ENCODE results near the gene DCUN1D4. TPM values are rescaled to one million over a fixed set of nuclear protein-coding genes. Genes with fewer than 3 reads are reported as not detected.

DCUN1D4 gene
- total RNA-seq, 1 donor from 2014 or later: 19.7 TPM

GRCh38 chr4:51855751-51856150, 12.8 kb downstream of the DCUN1D4 start:
- H3K27me3 ChIP-seq (ENCODE audit: control insufficient read depth, insufficient read depth, low read length): no peaks in the 10 kb centered on the region
- no peak for DNase-seq (ENCODE audit: low read depth)
- no peak for TF ChIP-seq CTCF (IDR thresholded peaks at IDR 0.05; ENCODE audit: insufficient read depth, low read length, poor library complexity, severe bottlenecking)
- no peaks in the 10 kb centered on the region for H3K36me3 ChIP-seq (ENCODE audit: control insufficient read depth, insufficient read depth, low read length)
- no peak overlapping the region for H3K4me3 ChIP-seq (ENCODE audit: low read depth, low read length)

DNA sequence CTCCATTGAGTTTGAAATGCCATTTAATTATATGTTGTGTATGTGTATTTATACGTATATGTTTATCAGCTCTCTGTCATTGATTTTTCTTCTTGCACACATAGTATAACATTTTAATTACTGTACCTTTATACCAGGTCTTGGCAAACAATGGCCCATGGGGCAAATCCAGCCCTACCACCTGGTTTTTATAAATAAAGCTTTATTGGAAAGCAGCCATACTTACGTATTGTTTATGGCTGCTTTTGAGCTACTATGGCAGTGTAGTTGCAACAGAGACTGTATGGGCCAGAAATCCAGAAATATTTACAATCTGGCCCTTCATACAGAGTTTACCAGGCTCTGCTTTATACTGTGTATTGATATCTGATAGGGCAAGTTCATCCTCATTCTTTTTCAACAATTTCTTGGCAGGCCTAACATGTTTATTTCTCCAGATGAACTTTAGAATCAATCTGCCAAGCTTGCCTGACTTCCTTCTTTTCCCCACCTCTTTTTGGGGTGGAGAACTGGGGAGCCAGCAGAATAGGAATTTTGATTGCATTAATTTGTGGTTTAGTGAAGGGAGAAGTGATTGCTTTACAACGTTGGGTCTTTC, 15.8 kb downstream of the DCUN1D4 start:
- Histone ChIP-seq H3K4me3 (ENCODE audit: low read depth, low read length) (no peak overlapping the region), H3K27me3 (ENCODE audit: control insufficient read depth, insufficient read depth, low read length) (no peaks in the 10 kb centered on the region), H3K36me3 (ENCODE audit: control insufficient read depth, insufficient read depth, low read length) (no peaks in the 10 kb centered on the region)
- TF ChIP-seq CTCF (IDR thresholded peaks at IDR 0.05; ENCODE audit: insufficient read depth, low read length, poor library complexity, severe bottlenecking): no peak
- no peak for DNase-seq (ENCODE audit: low read depth)

GRCh38 chr4:51859476-51860031, 16.6 kb downstream of the DCUN1D4 start:
- H3K36me3 ChIP-seq (ENCODE audit: control insufficient read depth, insufficient read depth, low read length): no peaks in the 10 kb centered on the region
- no peak for DNase-seq (ENCODE audit: low read depth)
- no peaks in the 10 kb centered on the region for H3K27me3 ChIP-seq (ENCODE audit: control insufficient read depth, insufficient read depth, low read length)
- H3K4me3 ChIP-seq (ENCODE audit: low read depth, low read length): no peak overlapping the region
- TF ChIP-seq CTCF (IDR thresholded peaks at IDR 0.05; ENCODE audit: insufficient read depth, low read length, poor library complexity, severe bottlenecking): no peak

DNA sequence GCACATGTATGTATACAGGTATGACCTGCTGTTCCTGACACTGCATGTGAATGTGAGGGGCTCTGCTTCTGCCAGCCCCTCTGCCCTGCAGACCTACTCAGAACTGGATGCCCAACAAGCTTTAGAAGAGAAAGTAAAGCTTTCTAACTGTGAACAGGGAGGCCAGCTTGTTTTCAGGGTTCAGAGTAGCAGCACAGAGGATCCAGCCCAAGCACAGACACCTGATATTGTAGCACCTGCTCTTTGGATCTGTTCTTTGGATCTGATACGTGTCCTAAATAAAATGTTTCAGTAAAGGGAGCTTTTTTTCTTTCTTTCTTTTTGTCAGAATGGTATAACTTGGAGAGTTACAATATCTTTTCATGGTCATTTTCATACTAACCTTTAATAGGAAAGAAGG, 19.2 kb downstream of the DCUN1D4 start:
- no peak for TF ChIP-seq CTCF (IDR thresholded peaks at IDR 0.05; ENCODE audit: insufficient read depth, low read length, poor library complexity, severe bottlenecking)
- DNase-seq (ENCODE audit: low read depth): no peak
- H3K36me3 ChIP-seq (ENCODE audit: control insufficient read depth, insufficient read depth, low read length): peaks cover 2% of the 10 kb centered on the region

DNA sequence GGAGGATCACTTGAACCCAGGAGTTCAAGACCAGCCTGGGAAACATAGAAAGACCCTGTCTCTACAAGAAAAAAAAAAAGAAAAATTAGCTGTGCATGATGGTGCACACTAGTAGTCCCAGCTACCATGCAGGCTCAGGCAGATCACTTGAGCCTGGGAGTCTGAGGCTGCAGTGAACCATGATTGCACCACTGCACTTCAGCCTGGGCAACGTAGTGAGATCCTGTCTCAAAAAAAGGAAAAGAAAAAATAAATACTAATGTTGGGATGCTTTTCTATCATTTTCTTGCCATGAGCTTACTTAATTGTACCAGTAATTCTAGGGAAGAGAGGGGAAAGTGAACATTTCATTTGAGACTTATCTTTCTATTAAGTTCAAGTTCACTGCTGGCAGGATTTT, 19.8 kb downstream of the DCUN1D4 start:
- Histone ChIP-seq H3K4me3 (ENCODE audit: low read depth, low read length) (no peak overlapping the region), H3K27me3 (ENCODE audit: control insufficient read depth, insufficient read depth, low read length) (no peaks in the 10 kb centered on the region), H3K36me3 (ENCODE audit: control insufficient read depth, insufficient read depth, low read length) (peaks cover 2% of the 10 kb centered on the region)
- no peak for DNase-seq (ENCODE audit: low read depth)
- TF ChIP-seq CTCF (IDR thresholded peaks at IDR 0.05; ENCODE audit: insufficient read depth, low read length, poor library complexity, severe bottlenecking): no peak

More for the DNA sequence above, 19.2 kb downstream of the DCUN1D4 start:
- no peaks in the 10 kb centered on the region for H3K27me3 ChIP-seq (ENCODE audit: control insufficient read depth, insufficient read depth, low read length)
- no peak overlapping the region for H3K4me3 ChIP-seq (ENCODE audit: low read depth, low read length)

DNA sequence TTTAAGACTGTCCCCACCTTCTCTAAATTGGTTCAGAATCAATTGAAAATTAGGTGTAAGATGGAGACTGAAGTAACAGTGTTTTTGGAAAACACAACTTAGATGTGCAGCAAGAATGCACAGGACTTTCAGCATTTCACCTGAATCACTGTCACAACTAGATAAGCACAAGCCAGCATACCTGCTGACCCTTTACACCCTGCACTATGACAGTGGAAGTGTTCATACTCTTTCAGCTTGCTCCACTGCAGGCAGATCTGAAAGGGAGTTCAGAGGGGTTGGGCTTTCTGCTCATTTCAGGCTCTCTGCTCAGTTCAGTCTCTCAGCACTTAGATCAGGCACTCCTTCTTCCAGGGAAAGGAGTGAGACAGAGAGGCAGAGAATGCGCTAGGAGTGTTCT, 22.8 kb downstream of the DCUN1D4 start:
- H3K4me3 ChIP-seq (ENCODE audit: low read depth, low read length): no peak overlapping the region
- H3K36me3 ChIP-seq (ENCODE audit: control insufficient read depth, insufficient read depth, low read length): peaks cover 2% of the 10 kb centered on the region
- TF ChIP-seq CTCF (IDR thresholded peaks at IDR 0.05; ENCODE audit: insufficient read depth, low read length, poor library complexity, severe bottlenecking): no peak
- no peak for DNase-seq (ENCODE audit: low read depth)
- H3K27me3 ChIP-seq (ENCODE audit: control insufficient read depth, insufficient read depth, low read length): no peaks in the 10 kb centered on the region
